ENCODE data around the gene MAVS. TPM values are rescaled to one million over a fixed set of nuclear protein-coding genes. Genes with fewer than 3 reads are reported as not detected.

Gene MAVS
- total and polyA plus RNA-seq, 9 of the 15 experiments (the other 6 are each of a cell fraction or from before 2014, with no cell fraction given), result 1.6 to 22.0 (median 11.3) TPM

- TF ChIP-seq, protein P1, sequence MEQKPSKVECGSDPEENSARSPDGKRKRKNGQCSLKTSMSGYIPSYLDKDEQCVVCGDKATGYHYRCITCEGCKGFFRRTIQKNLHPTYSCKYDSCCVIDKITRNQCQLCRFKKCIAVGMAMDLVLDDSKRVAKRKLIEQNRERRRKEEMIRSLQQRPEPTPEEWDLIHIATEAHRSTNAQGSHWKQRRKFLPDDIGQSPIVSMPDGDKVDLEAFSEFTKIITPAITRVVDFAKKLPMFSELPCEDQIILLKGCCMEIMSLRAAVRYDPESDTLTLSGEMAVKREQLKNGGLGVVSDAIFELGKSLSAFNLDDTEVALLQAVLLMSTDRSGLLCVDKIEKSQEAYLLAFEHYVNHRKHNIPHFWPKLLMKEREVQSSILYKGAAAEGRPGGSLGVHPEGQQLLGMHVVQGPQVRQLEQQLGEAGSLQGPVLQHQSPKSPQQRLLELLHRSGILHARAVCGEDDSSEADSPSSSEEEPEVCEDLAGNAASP (IDR thresholded peaks at IDR 0.05), result no peak
- TF ChIP-seq CEBPG (CRISPR knock-in tag; IDR thresholded peaks at IDR 0.05) (peak; percentile 50; the same call in 1 of the 2 replicates), CEBPG (tag; conservative IDR thresholded peaks at IDR 0.05 in 1 of 2, IDR thresholded peaks at IDR 0.05 in 1 of 2) (peak; percentile 91 to 96), SIX5 (IDR thresholded peaks at IDR 0.05; ENCODE audit: borderline replicate concordance in 1 of 2, insufficient read depth in 1 of 2, low read depth in 1 of 2, low read length in 2 of 2) (no peak), ZKSCAN1 (IDR thresholded peaks at IDR 0.05; ENCODE audit: low read depth, low read length) (no peak), ZNF445 (CRISPR knock-in tag; IDR thresholded peaks at IDR 0.05; ENCODE audit: low read depth) (no peak), SUPT5H (IDR thresholded peaks at IDR 0.05) (no peak), REST (IDR thresholded peaks at IDR 0.05; ENCODE audit: borderline replicate concordance) (0 out of 2 replicates have a peak, but pooled peaks have one; percentile 3), REST (CRISPR knock-in tag; IDR thresholded peaks at IDR 0.05; ENCODE audit: low read depth) (no peak), SRSF7 (optimal IDR thresholded peaks at IDR 0.05; ENCODE audit: low read depth, low read length) (no peak), RBFOX2 (IDR thresholded peaks at IDR 0.05; ENCODE audit: low read depth, low read length) (0 out of 2 replicates have a peak, but pooled peaks have one; percentile 18), CHD1 (IDR thresholded peaks at IDR 0.05; ENCODE audit: low read length) (no peak)
- TF ChIP-seq, protein P2, sequence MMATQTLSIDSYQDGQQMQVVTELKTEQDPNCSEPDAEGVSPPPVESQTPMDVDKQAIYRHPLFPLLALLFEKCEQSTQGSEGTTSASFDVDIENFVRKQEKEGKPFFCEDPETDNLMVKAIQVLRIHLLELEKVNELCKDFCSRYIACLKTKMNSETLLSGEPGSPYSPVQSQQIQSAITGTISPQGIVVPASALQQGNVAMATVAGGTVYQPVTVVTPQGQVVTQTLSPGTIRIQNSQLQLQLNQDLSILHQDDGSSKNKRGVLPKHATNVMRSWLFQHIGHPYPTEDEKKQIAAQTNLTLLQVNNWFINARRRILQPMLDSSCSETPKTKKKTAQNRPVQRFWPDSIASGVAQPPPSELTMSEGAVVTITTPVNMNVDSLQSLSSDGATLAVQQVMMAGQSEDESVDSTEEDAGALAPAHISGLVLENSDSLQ (IDR thresholded peaks at IDR 0.05), result no peak
- TF ChIP-seq, protein P3, sequence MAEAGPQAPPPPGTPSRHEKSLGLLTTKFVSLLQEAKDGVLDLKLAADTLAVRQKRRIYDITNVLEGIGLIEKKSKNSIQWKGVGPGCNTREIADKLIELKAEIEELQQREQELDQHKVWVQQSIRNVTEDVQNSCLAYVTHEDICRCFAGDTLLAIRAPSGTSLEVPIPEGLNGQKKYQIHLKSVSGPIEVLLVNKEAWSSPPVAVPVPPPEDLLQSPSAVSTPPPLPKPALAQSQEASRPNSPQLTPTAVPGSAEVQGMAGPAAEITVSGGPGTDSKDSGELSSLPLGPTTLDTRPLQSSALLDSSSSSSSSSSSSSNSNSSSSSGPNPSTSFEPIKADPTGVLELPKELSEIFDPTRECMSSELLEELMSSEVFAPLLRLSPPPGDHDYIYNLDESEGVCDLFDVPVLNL (CRISPR knock-in tag; IDR thresholded peaks at IDR 0.05; ENCODE audit: low read depth), result 0 out of 2 replicates have a peak, but pooled peaks have one; percentile 33
- TF ChIP-seq, protein P4, sequence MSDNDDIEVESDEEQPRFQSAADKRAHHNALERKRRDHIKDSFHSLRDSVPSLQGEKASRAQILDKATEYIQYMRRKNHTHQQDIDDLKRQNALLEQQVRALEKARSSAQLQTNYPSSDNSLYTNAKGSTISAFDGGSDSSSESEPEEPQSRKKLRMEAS (CRISPR knock-in tag; IDR thresholded peaks at IDR 0.05), result peak; percentile 90
Measured at GRCh38 chr20:3811467-3812258, 35.0 kb upstream of the MAVS start (continued).
